ENCODE results near the gene UBR1.

DNA sequence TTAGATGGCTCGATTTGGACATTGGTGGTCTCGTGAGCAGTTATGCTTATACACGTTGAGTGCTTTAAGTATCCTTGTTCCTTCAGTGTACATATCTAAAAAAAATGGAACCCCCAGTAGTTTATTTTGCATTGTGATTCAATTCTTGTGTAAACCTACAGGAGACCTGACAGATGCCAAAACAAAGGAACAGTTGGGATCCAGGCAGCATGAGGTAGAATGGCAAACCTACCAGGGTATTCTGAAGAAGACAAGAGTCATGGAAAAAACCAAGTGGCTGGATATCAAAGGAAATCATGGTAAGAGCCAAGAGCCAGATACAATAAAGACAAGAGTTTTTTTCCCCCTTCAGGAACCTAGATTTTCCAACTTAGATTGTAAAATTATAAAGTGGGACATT lies 29.5 kb upstream of the UBR1 start:
- TF ChIP-seq EP300 (IDR thresholded peaks at IDR 0.05; ENCODE audit: borderline replicate concordance in 1 of 2, control insufficient read depth in 1 of 2, low read depth in 2 of 2, low read length in 2 of 2) (no peak), EGR1 (IDR thresholded peaks at IDR 0.05; ENCODE audit: borderline replicate concordance in 1 of 2, low read depth in 2 of 2, low read length in 2 of 2) (no peak), EZH2 (IDR thresholded peaks at IDR 0.05; ENCODE audit: borderline replicate concordance, control insufficient read depth, low read depth, low read length) (no peak), NRF1 (conservative IDR thresholded peaks at IDR 0.05; ENCODE audit: low read depth, low read length) (no peak), JUND (IDR thresholded peaks at IDR 0.05; ENCODE audit: low read depth, low read length) (no peak), MYB (IDR thresholded peaks at IDR 0.05; ENCODE audit: borderline replicate concordance, low read depth, low read length) (no peak), POLR2AphosphoS5 (IDR thresholded peaks at IDR 0.05; ENCODE audit: low read length) (no peak), POLR2AphosphoS2 (IDR thresholded peaks at IDR 0.05; ENCODE audit: low read depth, low read length) (no peak), HDGF (IDR thresholded peaks at IDR 0.05) (no peak), HDAC6 (IDR thresholded peaks at IDR 0.05; ENCODE audit: unreplicated experiment) (no peak)
- TF ChIP-seq, protein P1, sequence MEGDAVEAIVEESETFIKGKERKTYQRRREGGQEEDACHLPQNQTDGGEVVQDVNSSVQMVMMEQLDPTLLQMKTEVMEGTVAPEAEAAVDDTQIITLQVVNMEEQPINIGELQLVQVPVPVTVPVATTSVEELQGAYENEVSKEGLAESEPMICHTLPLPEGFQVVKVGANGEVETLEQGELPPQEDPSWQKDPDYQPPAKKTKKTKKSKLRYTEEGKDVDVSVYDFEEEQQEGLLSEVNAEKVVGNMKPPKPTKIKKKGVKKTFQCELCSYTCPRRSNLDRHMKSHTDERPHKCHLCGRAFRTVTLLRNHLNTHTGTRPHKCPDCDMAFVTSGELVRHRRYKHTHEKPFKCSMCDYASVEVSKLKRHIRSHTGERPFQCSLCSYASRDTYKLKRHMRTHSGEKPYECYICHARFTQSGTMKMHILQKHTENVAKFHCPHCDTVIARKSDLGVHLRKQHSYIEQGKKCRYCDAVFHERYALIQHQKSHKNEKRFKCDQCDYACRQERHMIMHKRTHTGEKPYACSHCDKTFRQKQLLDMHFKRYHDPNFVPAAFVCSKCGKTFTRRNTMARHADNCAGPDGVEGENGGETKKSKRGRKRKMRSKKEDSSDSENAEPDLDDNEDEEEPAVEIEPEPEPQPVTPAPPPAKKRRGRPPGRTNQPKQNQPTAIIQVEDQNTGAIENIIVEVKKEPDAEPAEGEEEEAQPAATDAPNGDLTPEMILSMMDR (IDR thresholded peaks at IDR 0.05 in 2 of 3, conservative IDR thresholded peaks at IDR 0.05 in 1 of 3; ENCODE audit: control insufficient read depth in 2 of 3, extremely low read depth in 1 of 3, insufficient read depth in 1 of 3, low read depth in 3 of 3, low read length in 3 of 3), result no peak
- TF ChIP-seq, protein P2, sequence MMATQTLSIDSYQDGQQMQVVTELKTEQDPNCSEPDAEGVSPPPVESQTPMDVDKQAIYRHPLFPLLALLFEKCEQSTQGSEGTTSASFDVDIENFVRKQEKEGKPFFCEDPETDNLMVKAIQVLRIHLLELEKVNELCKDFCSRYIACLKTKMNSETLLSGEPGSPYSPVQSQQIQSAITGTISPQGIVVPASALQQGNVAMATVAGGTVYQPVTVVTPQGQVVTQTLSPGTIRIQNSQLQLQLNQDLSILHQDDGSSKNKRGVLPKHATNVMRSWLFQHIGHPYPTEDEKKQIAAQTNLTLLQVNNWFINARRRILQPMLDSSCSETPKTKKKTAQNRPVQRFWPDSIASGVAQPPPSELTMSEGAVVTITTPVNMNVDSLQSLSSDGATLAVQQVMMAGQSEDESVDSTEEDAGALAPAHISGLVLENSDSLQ (IDR thresholded peaks at IDR 0.05), result no peak
- TF ChIP-seq, protein P3, sequence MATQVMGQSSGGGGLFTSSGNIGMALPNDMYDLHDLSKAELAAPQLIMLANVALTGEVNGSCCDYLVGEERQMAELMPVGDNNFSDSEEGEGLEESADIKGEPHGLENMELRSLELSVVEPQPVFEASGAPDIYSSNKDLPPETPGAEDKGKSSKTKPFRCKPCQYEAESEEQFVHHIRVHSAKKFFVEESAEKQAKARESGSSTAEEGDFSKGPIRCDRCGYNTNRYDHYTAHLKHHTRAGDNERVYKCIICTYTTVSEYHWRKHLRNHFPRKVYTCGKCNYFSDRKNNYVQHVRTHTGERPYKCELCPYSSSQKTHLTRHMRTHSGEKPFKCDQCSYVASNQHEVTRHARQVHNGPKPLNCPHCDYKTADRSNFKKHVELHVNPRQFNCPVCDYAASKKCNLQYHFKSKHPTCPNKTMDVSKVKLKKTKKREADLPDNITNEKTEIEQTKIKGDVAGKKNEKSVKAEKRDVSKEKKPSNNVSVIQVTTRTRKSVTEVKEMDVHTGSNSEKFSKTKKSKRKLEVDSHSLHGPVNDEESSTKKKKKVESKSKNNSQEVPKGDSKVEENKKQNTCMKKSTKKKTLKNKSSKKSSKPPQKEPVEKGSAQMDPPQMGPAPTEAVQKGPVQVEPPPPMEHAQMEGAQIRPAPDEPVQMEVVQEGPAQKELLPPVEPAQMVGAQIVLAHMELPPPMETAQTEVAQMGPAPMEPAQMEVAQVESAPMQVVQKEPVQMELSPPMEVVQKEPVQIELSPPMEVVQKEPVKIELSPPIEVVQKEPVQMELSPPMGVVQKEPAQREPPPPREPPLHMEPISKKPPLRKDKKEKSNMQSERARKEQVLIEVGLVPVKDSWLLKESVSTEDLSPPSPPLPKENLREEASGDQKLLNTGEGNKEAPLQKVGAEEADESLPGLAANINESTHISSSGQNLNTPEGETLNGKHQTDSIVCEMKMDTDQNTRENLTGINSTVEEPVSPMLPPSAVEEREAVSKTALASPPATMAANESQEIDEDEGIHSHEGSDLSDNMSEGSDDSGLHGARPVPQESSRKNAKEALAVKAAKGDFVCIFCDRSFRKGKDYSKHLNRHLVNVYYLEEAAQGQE (IDR thresholded peaks at IDR 0.05; ENCODE audit: low read depth, low read length), result no peak
- TF ChIP-seq, protein P4, sequence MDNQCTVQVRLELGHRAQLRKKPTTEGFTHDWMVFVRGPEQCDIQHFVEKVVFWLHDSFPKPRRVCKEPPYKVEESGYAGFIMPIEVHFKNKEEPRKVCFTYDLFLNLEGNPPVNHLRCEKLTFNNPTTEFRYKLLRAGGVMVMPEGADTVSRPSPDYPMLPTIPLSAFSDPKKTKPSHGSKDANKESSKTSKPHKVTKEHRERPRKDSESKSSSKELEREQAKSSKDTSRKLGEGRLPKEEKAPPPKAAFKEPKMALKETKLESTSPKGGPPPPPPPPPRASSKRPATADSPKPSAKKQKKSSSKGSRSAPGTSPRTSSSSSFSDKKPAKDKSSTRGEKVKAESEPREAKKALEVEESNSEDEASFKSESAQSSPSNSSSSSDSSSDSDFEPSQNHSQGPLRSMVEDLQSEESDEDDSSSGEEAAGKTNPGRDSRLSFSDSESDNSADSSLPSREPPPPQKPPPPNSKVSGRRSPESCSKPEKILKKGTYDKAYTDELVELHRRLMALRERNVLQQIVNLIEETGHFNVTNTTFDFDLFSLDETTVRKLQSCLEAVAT (IDR thresholded peaks at IDR 0.05), result no peak

Measured in GM12878 (cell line).